Choroid plexus epithelial cell (primary cell): ENCODE measurements around the gene PFKP.

Experiments used
- DNase-seq: peaks from one replicate; pipeline ENCODE4 v3.0.0-alpha.2; 2010; ENCODE audit warnings: low read depth
- H3K4me3 ChIP-seq: 2 replicates; pipeline ENCODE4 v1.5.1; 2011; ENCODE audit warnings: low read depth, mild to moderate bottlenecking, control low read depth, low read length, moderate library complexity
- CTCF ChIP-seq: conservative IDR thresholded peaks from 2 replicates; pipeline ENCODE4 v1.5.1; 2011; ENCODE audit warnings: low read depth, mild to moderate bottlenecking, control low read depth, inconsistent platforms, low read length, moderate library complexity

The PFKP gene

GRCh38 chr10:3135006-3135405 is 67.7 kb downstream of the PFKP start:
- DNase-seq: no peak
- no peak overlapping the region for H3K4me3 ChIP-seq
- no peak for TF ChIP-seq CTCF

GRCh38 chr10:3136336-3136735 is 69.0 kb downstream of the PFKP start:
- no peak overlapping the region for H3K4me3 ChIP-seq
- TF ChIP-seq CTCF: no peak
- no peak for DNase-seq

GRCh38 chr10:3136763-3137611 is 69.6 kb downstream of the PFKP start:
- H3K4me3 ChIP-seq: no peak overlapping the region
- no peak for TF ChIP-seq CTCF
- DNase-seq: no peak

- no peak for DNase-seq
- no peak for TF ChIP-seq CTCF
- no peak overlapping the region for H3K4me3 ChIP-seq
Measured at GRCh38 chr10:3137958-3138726, 70.8 kb downstream of the PFKP start.

- TF ChIP-seq CTCF: no peak
- no peak overlapping the region for H3K4me3 ChIP-seq
- DNase-seq: no peak
Measured at GRCh38 chr10:3139216-3139910, 72.0 kb downstream of the PFKP start.

GRCh38 chr10:3140280-3140679 is 72.9 kb downstream of the PFKP start:
- DNase-seq: no peak
- no peak for TF ChIP-seq CTCF
- no peak overlapping the region for H3K4me3 ChIP-seq
